ENCODE results near the gene ADAMTS2.

ADAMTS2 gene

GRCh38 chr5:179371681-179372680 is 26.7 kb upstream of the ADAMTS2 start:
- in situ Hi-C loops (cut with MboI; ENCODE audit: low pct_unique_long_range_greater_than_20kb, low sequenced_read_pairs, unreplicated experiment) = no loop called here
- DNase-seq (ENCODE audit: low spot score) = no peak
- TF ChIP-seq CTCF (IDR thresholded peaks at IDR 0.05; ENCODE audit: extremely low read depth, insufficient read depth, missing control alignments) = no peak

GRCh38 chr5:179371121-179371510 is 25.9 kb upstream of the ADAMTS2 start:
- in situ Hi-C loops (cut with MboI; ENCODE audit: low pct_unique_long_range_greater_than_20kb, low sequenced_read_pairs, unreplicated experiment) = no loop called here
- TF ChIP-seq CTCF (IDR thresholded peaks at IDR 0.05; ENCODE audit: extremely low read depth, insufficient read depth, missing control alignments) = no peak
- no peak for DNase-seq (ENCODE audit: low spot score)

DNA sequence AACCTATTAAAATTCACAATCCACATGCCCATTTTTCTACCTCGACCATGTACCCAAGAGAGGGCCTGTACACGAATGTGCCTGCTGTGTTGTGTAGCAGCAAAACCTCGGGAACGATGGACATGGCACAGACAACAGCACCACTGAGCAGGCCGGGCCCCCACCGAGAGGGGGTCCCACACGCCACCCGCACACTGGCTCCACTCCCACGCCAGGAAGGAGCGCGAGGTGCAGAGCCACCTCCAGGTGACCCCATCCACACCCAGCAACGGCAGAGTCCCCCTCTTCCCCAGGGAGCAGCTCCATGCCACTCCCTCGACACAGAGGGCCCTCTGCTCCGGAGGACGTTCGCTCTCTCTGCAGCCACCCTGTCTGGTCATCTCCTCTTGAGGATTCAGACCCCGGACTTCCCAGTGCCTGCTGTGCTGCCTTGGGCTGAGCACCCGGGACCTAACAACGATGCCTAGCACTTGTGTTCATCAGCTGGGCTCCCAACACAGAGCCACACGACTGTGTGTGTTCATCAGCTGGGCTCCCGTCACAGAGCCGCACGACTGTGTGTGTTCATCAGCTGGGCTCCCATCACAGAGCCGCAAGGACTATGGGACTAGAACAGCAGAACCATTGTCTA is 25.3 kb upstream of the ADAMTS2 start:
- TF ChIP-seq CTCF (IDR thresholded peaks at IDR 0.05; ENCODE audit: extremely low read depth, insufficient read depth, missing control alignments) = no peak
- no peak for DNase-seq (ENCODE audit: low spot score)
- in situ Hi-C loops (cut with MboI; ENCODE audit: low pct_unique_long_range_greater_than_20kb, low sequenced_read_pairs, unreplicated experiment) = no loop called here

DNA sequence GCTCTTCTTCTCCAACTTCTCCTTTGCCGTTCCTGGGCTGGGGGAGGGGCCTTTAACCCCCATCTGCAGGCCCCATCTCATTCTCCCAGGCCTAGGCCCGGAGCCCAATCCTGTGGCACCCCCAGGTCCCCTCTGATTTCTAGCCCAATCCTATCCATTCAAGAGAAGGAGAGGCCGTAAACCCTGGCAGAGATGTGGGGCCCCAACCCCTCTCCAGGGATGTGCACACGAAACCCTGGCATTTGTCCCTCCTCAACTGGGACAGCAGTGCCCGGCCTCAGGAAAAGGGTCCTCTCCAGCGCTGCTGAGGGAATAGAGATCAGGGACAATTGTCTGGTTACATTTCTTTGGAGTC is 24.2 kb upstream of the ADAMTS2 start:
- in situ Hi-C loops (cut with MboI; ENCODE audit: low pct_unique_long_range_greater_than_20kb, low sequenced_read_pairs, unreplicated experiment) = no loop called here
- TF ChIP-seq CTCF (IDR thresholded peaks at IDR 0.05; ENCODE audit: extremely low read depth, insufficient read depth, missing control alignments) = no peak
- no peak for DNase-seq (ENCODE audit: low spot score)

DNA sequence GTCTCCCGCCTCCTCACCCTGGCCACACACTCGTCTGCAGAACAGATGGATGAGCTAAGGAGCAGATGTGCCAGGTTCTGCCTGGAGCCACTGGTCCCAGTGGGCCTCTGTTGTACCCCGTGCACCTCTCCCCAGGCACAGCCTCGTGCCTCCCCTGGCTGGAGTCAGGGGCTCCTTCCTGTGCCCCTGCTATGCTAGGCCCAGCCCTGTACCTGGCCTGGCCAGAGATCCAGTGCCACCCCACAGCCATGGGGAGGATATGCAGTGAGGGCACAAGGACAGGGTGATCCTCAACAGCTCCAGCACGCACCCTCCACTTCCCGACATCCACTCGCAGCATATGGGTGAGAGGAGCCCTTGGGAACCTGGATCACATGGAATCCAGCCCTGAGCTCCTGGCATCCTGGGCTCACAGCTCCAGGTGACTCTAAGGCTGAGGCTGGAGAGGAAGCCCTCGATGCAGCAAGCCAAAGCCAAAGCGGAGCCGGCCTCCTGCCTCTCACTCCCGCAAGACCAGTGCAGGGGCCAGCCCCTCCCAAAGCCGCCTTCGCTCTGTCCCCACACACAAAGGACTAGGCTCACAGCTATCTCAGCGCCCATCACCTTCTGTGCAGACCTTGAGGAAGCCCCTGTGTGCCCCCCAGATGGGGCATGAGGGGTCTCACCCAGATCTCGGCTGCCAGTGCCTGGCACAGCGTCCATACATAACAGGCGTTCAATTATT is 23.7 kb upstream of the ADAMTS2 start:
- DNase-seq (ENCODE audit: low spot score) = no peak
- no peak for TF ChIP-seq CTCF (IDR thresholded peaks at IDR 0.05; ENCODE audit: extremely low read depth, insufficient read depth, missing control alignments)
- in situ Hi-C loops (cut with MboI; ENCODE audit: low pct_unique_long_range_greater_than_20kb, low sequenced_read_pairs, unreplicated experiment) = no loop called here

DNA sequence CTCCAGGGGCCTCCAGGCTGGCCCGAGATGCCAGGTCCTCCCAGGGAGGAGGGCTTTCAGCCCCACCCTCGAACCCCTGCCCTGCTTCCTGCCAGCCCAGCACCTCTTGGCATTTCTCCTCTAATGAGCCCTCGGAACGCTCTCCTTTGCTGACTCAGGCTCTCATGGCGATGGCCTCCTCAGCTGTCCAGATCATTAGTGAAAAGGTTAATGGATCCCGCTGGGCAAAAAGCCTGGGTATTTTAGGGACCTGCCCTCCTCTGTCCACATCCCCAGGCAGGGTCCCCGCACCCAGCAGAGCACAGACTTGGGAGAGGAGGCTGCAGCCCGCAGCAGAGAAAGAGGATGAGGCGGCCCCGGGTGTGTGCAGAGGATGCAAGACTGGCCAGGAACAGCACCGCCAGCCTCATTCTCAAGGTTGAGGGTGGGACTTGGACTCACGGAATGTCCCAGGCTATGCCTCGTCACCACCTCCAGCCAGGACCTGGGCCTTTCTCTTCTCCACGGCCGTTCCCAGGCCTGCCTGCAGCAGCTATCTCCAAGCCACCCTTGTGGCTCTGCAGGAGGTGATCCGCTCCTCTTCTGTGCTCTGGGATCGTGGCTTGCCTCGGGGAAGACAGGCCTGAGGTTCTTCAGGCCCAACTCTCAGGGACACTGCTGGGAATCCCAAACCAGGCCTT is 23.0 kb upstream of the ADAMTS2 start:
- DNase-seq (ENCODE audit: low spot score) = no peak
- no peak for TF ChIP-seq CTCF (IDR thresholded peaks at IDR 0.05; ENCODE audit: extremely low read depth, insufficient read depth, missing control alignments)
- in situ Hi-C loops (cut with MboI; ENCODE audit: low pct_unique_long_range_greater_than_20kb, low sequenced_read_pairs, unreplicated experiment) = no loop called here

All from GM13977 (cell line).